Activated B cell treated with CpG ODN at 0.5 μM for 24 hours (primary cell): ENCODE data around the gene MICAL3. TPM values are rescaled to one million over a fixed set of nuclear protein-coding genes. Genes with fewer than 3 reads are reported as not detected.
A peak's percentile ranks its signal among the peaks of the same experiment; 100 is the strongest.

Experiments
- ATAC-seq: fragments of 200-7000 bp; cut with Tn5 transposase; one replicate; pipeline ENCODE4 v1.10.0; 2021; ENCODE audit warnings: low read depth, mild to moderate bottlenecking, moderate library complexity
- CTCF ChIA-PET: fragments of 350-600 bp; sonication (Branson Sonifier 250); formaldehyde crosslinking; loops from one replicate; lab custom pipeline; 2021; ENCODE audit warnings: antibody characterized with exemption; lab: Charles Lee
- POLR2A ChIA-PET: fragments of 350-600 bp; sonication (Branson Sonifier 250); formaldehyde crosslinking; loops from one replicate; lab custom pipeline; 2021; ENCODE audit warnings: antibody characterized with exemption; lab: Charles Lee
- DNase-seq: peaks from one replicate; pipeline ENCODE4 v3.0.0; 2022
- H3K27ac Mint-ChIP-seq: one replicate; pipeline ENCODE4 v1.8.0; 2020; ENCODE audit warnings: mixed read lengths
- H3K27me3 Mint-ChIP-seq: one replicate; pipeline ENCODE4 v1.8.0; 2021; ENCODE audit warnings: mixed read lengths
- H3K36me3 Mint-ChIP-seq: one replicate; pipeline ENCODE4 v1.8.0; 2021; ENCODE audit warnings: low read depth, mixed read lengths
- H3K4me1 Mint-ChIP-seq: one replicate; pipeline ENCODE4 v1.8.0; 2021; ENCODE audit warnings: mixed read lengths
- H3K4me3 Mint-ChIP-seq: one replicate; pipeline ENCODE4 v1.8.0; 2020; ENCODE audit warnings: mild to moderate bottlenecking, mixed read lengths
- H3K9me3 Mint-ChIP-seq: one replicate; pipeline ENCODE4 v1.8.0; 2020; ENCODE audit warnings: mixed read lengths
- intact Hi-C: fragments of 100-400 bp; cut with micrococcal nuclease; formaldehyde crosslinking; loops from one replicate; pipeline ENCODE4 v1.15.1; 2024
- total RNA-seq: library from RNA; stranded (reverse); gene quantifications from 2 replicates; pipeline ENCODE4 v1.2.3, GENCODE V29; 2022
- TF ChIP-seq, protein P1 (sequence below): fragments of 200-600 bp; IDR thresholded peaks from one replicate; pipeline ENCODE4 v1.8.0; 2022; ENCODE audit warnings: antibody characterized with exemption, mild to moderate bottlenecking

MICAL3 gene
- total RNA-seq, 1 donor from 2014 or later: 257 TPM

DNA sequence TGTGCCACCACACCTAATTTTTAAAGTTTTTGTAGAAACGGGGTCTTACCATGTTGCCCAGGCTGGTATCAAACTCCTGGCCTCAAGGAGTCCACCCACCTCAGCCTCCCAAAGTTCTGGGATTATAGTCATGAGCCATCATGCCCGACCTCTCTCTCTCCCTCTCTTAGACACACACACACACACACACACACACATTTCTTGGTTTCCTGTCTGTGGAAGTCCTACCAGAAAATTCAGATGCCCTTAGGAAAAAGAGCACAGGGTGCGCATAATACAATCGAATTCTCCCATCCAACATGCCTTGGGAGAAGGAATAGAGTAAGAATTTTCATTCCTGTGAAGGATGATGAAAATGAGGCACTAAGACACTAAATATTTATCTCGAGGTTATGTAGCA, 10.4 kb downstream of the MICAL3 start:
- Mint-ChIP-seq H3K36me3 (no peaks in the 10 kb centered on the region), H3K4me3 (no peak overlapping the region), H3K4me1 (peaks cover 35% of the 10 kb centered on the region), H3K9me3 (no peaks in the 10 kb centered on the region), H3K27me3 (no peaks in the 10 kb centered on the region), H3K27ac (peak overlapping the region; percentile 31)
- TF ChIP-seq, protein P1, sequence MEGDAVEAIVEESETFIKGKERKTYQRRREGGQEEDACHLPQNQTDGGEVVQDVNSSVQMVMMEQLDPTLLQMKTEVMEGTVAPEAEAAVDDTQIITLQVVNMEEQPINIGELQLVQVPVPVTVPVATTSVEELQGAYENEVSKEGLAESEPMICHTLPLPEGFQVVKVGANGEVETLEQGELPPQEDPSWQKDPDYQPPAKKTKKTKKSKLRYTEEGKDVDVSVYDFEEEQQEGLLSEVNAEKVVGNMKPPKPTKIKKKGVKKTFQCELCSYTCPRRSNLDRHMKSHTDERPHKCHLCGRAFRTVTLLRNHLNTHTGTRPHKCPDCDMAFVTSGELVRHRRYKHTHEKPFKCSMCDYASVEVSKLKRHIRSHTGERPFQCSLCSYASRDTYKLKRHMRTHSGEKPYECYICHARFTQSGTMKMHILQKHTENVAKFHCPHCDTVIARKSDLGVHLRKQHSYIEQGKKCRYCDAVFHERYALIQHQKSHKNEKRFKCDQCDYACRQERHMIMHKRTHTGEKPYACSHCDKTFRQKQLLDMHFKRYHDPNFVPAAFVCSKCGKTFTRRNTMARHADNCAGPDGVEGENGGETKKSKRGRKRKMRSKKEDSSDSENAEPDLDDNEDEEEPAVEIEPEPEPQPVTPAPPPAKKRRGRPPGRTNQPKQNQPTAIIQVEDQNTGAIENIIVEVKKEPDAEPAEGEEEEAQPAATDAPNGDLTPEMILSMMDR: no peak
- ATAC-seq: no peak
- CTCF ChIA-PET: interaction anchor here (1.0 kb wide), 1 partner anchor 62 kb away, joined by 3 read pairs; no protein-coding TSS in a partner anchor
- POLR2A ChIA-PET: interaction anchor here (1.0 kb wide), 1 partner anchor 9 kb away, joined by 3 read pairs; no protein-coding TSS in a partner anchor
- DNase-seq: no peak
- intact Hi-C loops: no loop called here

- H3K9me3 Mint-ChIP-seq: no peaks in the 10 kb centered on the region
- peak overlapping the region; percentile 19 for H3K27ac Mint-ChIP-seq
- ChIA-PET CTCF (no interaction called here), POLR2A (interaction anchor here (1.3 to 3.3 kb wide), 2 partner anchors 11 to 17 kb away, joined by 5 to 28 read pairs; no protein-coding TSS in a partner anchor)
- no peaks in the 10 kb centered on the region for H3K27me3 Mint-ChIP-seq
- no peak for ATAC-seq
- H3K4me3 Mint-ChIP-seq: no peak overlapping the region
- no peak for DNase-seq
- H3K36me3 Mint-ChIP-seq: no peaks in the 10 kb centered on the region
- TF ChIP-seq, protein P1: no peak
- peaks cover 40% of the 10 kb centered on the region for H3K4me1 Mint-ChIP-seq
- intact Hi-C loops: no loop called here
Observed at GRCh38 chr22:18013436-18013835, 10.9 kb downstream of the MICAL3 start.

GRCh38 chr22:18012531-18012930, 11.8 kb downstream of the MICAL3 start:
- H3K27me3 Mint-ChIP-seq: no peaks in the 10 kb centered on the region
- H3K36me3 Mint-ChIP-seq: no peaks in the 10 kb centered on the region
- ChIA-PET CTCF (interaction anchor here (1.1 to 1.2 kb wide), 2 partner anchors 45 to 63 kb away, joined by 3 to 4 read pairs; no protein-coding TSS in a partner anchor), POLR2A (interaction anchor here (0.8 to 3.3 kb wide), 5 partner anchors 11 to 45 kb away, joined by 3 to 28 read pairs (median 5); no protein-coding TSS in a partner anchor)
- no peaks in the 10 kb centered on the region for H3K9me3 Mint-ChIP-seq
- TF ChIP-seq, protein P1: no peak
- ATAC-seq (no peak), DNase-seq (no peak)
- H3K27ac Mint-ChIP-seq: no peak overlapping the region
- H3K4me3 Mint-ChIP-seq: no peak overlapping the region
- intact Hi-C loops: no loop called here
- H3K4me1 Mint-ChIP-seq: peaks cover 47% of the 10 kb centered on the region

DNA sequence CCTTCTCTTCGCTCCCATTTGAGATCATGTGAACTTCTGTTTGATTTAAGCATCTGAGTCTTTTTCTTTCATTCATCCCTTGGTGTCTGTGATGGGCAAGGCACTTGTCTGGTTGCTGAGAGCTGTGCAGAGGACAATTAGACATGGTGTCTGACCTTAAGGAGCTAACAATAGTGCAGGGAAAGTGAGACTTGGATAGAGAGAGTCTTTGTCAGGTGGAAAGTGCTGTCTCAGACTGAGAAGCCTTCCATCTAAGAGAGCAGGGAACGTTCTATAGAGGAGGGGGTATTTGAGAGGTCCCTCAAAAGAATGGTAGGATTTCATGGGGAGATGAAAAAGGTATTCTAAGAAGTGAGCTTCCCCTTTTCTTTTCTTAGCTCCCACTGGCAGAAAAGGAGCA, 14.1 kb downstream of the MICAL3 start:
- Mint-ChIP-seq H3K4me3 (peak overlapping the region; percentile 70), H3K4me1 (peaks cover 65% of the 10 kb centered on the region), H3K27ac (peak overlapping the region; percentile 96), H3K9me3 (no peaks in the 10 kb centered on the region), H3K36me3 (no peaks in the 10 kb centered on the region), H3K27me3 (no peaks in the 10 kb centered on the region)
- DNase-seq (no peak), ATAC-seq (peak; percentile 2)
- ChIA-PET CTCF (interaction anchor here (1.1 to 2.3 kb wide), 3 partner anchors 11 to 15 kb away, joined by 3 to 9 read pairs (median 7); partner anchors contain the start of gene MICAL3), POLR2A (interaction anchor here (0.8 to 3.3 kb wide), 8 partner anchors 9 to 79 kb away, joined by 4 to 28 read pairs (median 6); partner anchors contain the start of gene PEX26)
- intact Hi-C loops: loop anchor here (2.0 kb wide), 2 partner anchors 13 to 47 kb away; no protein-coding TSS in a partner anchor
- TF ChIP-seq, protein P1: no peak

DNA sequence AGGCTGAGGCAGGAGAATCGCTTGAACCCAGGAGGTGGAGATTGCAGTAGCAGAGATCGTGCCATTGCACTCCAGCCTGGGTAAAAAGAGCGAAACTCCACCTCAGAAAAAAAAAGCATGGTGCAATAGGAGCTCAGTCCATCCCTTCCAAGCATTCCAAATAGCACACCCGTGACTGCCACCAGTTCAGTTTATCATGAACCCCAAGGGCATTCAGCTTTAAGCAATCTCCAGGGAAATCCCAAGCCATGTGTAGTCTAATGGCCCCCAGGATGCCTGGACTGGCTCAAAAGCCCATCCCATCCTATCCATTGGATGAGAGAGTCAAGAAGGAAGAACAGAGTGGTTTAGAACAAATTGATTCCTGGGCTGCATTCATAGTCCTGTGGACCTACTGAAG, 16.2 kb downstream of the MICAL3 start:
- CTCF ChIA-PET: interaction anchor here (1.0 kb wide), 1 partner anchor 17 kb away, joined by 3 read pairs; the partner anchor contains the start of gene MICAL3
- H3K4me3 Mint-ChIP-seq: peak overlapping the region; percentile 15
- peak overlapping the region; percentile 69 for H3K27ac Mint-ChIP-seq
- H3K36me3 Mint-ChIP-seq: no peaks in the 10 kb centered on the region
- H3K9me3 Mint-ChIP-seq: no peaks in the 10 kb centered on the region
- H3K27me3 Mint-ChIP-seq: no peaks in the 10 kb centered on the region
- DNase-seq: no peak
- intact Hi-C loops: no loop called here
- TF ChIP-seq, protein P1: no peak
- ATAC-seq: no peak
- peaks cover 69% of the 10 kb centered on the region for H3K4me1 Mint-ChIP-seq
- POLR2A ChIA-PET: interaction anchor here (0.7 to 1.4 kb wide), 2 partner anchors 49 to 208 kb away, joined by 7 to 8 read pairs; no protein-coding TSS in a partner anchor
